Transverse colon (tissue), 4 donors: ENCODE results near the gene SCOC. TPM values are rescaled to one million over a fixed set of nuclear protein-coding genes. Genes with fewer than 3 reads are reported as not detected.

Source experiments
- DNase-seq: peaks from one replicate; pipeline ENCODE4 v3.0.0-alpha.2; 2019
- H3K27ac ChIP-seq, 4 donors: fragments of 200-600 bp; sonication (generic); 2 replicates each; pipeline ENCODE4 v1.5.1; 2016 to 2018; ENCODE audit warnings: inconsistent platforms in 4 of 4
- H3K27me3 ChIP-seq: fragments of 200-600 bp; sonication (generic); 2 replicates; pipeline ENCODE4 v1.5.1; 2017; ENCODE audit warnings: inconsistent platforms
- H3K36me3 ChIP-seq, 4 donors: fragments of 200-600 bp; sonication (generic); 2 replicates each; pipeline ENCODE4 v1.5.1; 2017 to 2019; ENCODE audit warnings: inconsistent platforms in 4 of 4
- H3K4me1 ChIP-seq, 4 donors: fragments of 200-600 bp; sonication (generic); 2 replicates each; pipeline ENCODE4 v1.5.1; 2017 to 2020; ENCODE audit warnings: inconsistent platforms in 4 of 4
- H3K4me3 ChIP-seq, 4 donors: fragments of 200-600 bp; sonication (generic); 1 replicate in 1 of 4; 2 replicates in 3 of 4; pipeline versions ENCODE4 v1.5.1 to v1.6.1; 2017 to 2019; ENCODE audit warnings: inconsistent platforms in 4 of 4
- H3K9me3 ChIP-seq, 2 donors: fragments of 200-600 bp; sonication (generic); 2 replicates each; pipeline ENCODE4 v1.5.1; 2017 to 2019; ENCODE audit warnings: inconsistent platforms in 2 of 2
- EP300 ChIP-seq: sonication (generic); formaldehyde crosslinking; IDR thresholded peaks from one replicate; pipeline ENCODE4 v1.6.1; 2017; ENCODE audit warnings: antibody characterized with exemption, low read depth
- POLR2A ChIP-seq: fragments of 450-650 bp; IDR thresholded peaks from one replicate; pipeline ENCODE4 v1.6.1; 2016; ENCODE audit warnings: antibody characterized with exemption, mild to moderate bottlenecking, moderate library complexity
- POLR2AphosphoS5 ChIP-seq, 3 donors: sonication (generic); formaldehyde crosslinking; IDR thresholded peaks; one replicate each; pipeline ENCODE4 v1.6.1; 2016; ENCODE audit warnings: antibody characterized with exemption in 3 of 3
- WGBS, 2 donors: methylation state at CpG; one replicate each; pipeline ENCODE4 v1.1.5; 2018; ENCODE audit warnings: low coverage in 1 of 2; 5-methylcytosine and 5-hydroxymethylcytosine counted together
- in situ Hi-C, 4 donors: fragments of 200-750 bp; cut with MboI; loops; one replicate each; pipeline versions ENCODE4 v1.15.0 to v1.15.1; 2017; ENCODE audit warnings: low sequenced_read_pairs in 3 of 4, low pct_ligation_motif_present in 1 of 4, low pct_unique_long_range_greater_than_20kb in 1 of 4
- intact Hi-C: fragments of 100-400 bp; cut with DNase I; formaldehyde crosslinking; loops from one replicate; pipeline ENCODE4 v1.15.1; 2023; ENCODE audit warnings: low total_unique reads
- total RNA-seq, 4 donors: library from RNA; depleted of rRNA; stranded (reverse); fragments of >200 nt; gene quantifications; one replicate each; pipeline ENCODE4 v1.1.0, GENCODE V29; 2016
- TF ChIP-seq, protein P1 (sequence below), 5 experiments: fragments of 200-600 bp in 3 of 5; fragments of 450-650 bp in 2 of 5; sonication (generic) in 3 of 5; IDR thresholded peaks; 1 replicate in 2 of 5; 2 replicates in 3 of 5; pipeline ENCODE4 v1.5.1; 2016 to 2017; ENCODE audit warnings: antibody characterized with exemption in 5 of 5, inconsistent platforms in 3 of 5, mild to moderate bottlenecking in 2 of 5, moderate library complexity in 1 of 5

Gene SCOC
- total RNA-seq, 4 donors from 2014 or later: 7.2 to 43.4 (median 25.7) TPM

- in situ Hi-C loops: no loop called here
- Histone ChIP-seq H3K4me1 (no peaks in the 10 kb centered on the region), H3K36me3 (no peaks in the 10 kb centered on the region), H3K4me3 (no peak overlapping the region), H3K27me3 (no peaks in the 10 kb centered on the region), H3K9me3 (no peaks in the 10 kb centered on the region), H3K27ac (no peak overlapping the region)
- no peak for DNase-seq
- intact Hi-C loops: no loop called here
- WGBS, 2 donors: 96 to 100% methylated on average over 1 to 5 of the region's 5 CpGs
- TF ChIP-seq POLR2AphosphoS5 (IDR thresholded peaks at IDR 0.05) (no peak), EP300 (no peak), POLR2A (no peak)
- TF ChIP-seq, protein P1, sequence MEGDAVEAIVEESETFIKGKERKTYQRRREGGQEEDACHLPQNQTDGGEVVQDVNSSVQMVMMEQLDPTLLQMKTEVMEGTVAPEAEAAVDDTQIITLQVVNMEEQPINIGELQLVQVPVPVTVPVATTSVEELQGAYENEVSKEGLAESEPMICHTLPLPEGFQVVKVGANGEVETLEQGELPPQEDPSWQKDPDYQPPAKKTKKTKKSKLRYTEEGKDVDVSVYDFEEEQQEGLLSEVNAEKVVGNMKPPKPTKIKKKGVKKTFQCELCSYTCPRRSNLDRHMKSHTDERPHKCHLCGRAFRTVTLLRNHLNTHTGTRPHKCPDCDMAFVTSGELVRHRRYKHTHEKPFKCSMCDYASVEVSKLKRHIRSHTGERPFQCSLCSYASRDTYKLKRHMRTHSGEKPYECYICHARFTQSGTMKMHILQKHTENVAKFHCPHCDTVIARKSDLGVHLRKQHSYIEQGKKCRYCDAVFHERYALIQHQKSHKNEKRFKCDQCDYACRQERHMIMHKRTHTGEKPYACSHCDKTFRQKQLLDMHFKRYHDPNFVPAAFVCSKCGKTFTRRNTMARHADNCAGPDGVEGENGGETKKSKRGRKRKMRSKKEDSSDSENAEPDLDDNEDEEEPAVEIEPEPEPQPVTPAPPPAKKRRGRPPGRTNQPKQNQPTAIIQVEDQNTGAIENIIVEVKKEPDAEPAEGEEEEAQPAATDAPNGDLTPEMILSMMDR (IDR thresholded peaks at IDR 0.05): no peak
Measured at GRCh38 chr4:140331876-140332275, 41.6 kb upstream of the SCOC start.

DNA sequence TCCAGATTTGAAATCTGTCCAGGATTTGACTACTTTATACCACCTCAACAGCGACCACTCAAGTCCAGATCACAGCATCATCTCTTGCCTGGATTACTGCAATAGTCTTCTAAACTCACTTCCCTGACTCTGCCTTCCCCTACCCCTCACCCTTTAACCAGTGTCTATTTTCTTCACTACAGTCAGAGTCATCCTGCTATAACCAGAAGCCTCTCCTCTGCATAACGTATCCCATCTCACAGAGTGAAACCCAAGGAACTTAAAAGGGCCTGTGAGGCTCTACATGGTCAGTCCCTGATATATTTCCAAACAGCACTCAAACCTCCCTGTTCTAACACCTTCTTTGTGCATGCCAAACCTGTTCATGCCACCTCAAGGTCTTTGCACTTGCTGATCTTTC, 40.7 kb upstream of the SCOC start:
- TF ChIP-seq POLR2AphosphoS5 (IDR thresholded peaks at IDR 0.05) (no peak), POLR2A (no peak), EP300 (no peak)
- TF ChIP-seq, protein P1 (IDR thresholded peaks at IDR 0.05): no peak
- 83 to 85% methylated on average over 2 of the region's 2 CpGs for WGBS, 2 donors
- Histone ChIP-seq H3K4me3 (no peak overlapping the region), H3K27ac (no peak overlapping the region), H3K27me3 (no peaks in the 10 kb centered on the region), H3K4me1 (no peaks in the 10 kb centered on the region), H3K36me3 (no peaks in the 10 kb centered on the region), H3K9me3 (no peaks in the 10 kb centered on the region)
- intact Hi-C loops (no loop called here), in situ Hi-C loops (no loop called here)
- DNase-seq: no peak

DNA sequence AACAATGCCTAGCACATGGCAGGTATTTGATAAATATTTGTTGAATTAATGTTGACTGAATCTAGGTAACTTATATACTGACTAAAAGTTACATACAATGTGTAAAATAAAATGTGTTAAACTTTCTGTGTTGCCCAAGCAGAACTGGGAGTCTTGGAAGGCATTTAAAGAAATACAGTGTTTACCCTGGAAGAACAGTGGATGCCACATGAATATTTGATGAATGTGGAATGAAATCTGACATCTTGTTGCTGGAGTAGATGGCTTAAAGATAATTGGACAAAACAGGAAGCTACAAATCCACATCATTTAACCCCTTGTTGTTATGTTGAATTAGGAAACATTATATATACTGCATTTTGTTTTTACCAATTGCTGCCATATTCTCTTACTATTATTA, 39.9 kb upstream of the SCOC start:
- Histone ChIP-seq H3K36me3 (no peaks in the 10 kb centered on the region), H3K27ac (no peak overlapping the region), H3K9me3 (no peaks in the 10 kb centered on the region), H3K4me1 (no peaks in the 10 kb centered on the region), H3K27me3 (no peaks in the 10 kb centered on the region), H3K4me3 (no peak overlapping the region)
- in situ Hi-C loops (no loop called here), intact Hi-C loops (no loop called here)
- no peak for DNase-seq
- no peak for TF ChIP-seq POLR2A
- no peak for TF ChIP-seq EP300
- TF ChIP-seq, protein P1 (IDR thresholded peaks at IDR 0.05): no peak
- no peak for TF ChIP-seq POLR2AphosphoS5 (IDR thresholded peaks at IDR 0.05)

DNA sequence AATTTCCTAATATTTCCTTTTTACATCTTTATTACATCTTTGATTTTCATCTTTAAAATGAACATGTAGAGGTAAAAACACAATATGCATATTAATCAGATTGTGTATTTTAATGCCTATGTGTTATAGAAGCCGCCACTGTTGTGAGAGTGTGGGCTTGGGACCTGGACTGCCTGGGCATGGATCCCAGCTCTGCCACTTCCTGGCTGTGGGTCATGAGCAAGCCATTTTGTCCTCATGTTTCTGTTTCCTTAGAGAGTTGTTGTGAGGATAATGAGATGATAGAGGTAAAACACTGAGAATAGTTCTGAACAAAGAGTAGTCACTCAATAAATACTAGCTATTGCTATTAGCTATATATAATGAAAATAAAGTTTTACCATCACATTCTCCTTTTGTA, 38.4 kb upstream of the SCOC start:
- 80 to 86% methylated on average over 1 of the region's 1 CpG for WGBS, 2 donors
- Histone ChIP-seq H3K36me3 (no peaks in the 10 kb centered on the region), H3K4me1 (no peaks in the 10 kb centered on the region), H3K9me3 (no peaks in the 10 kb centered on the region), H3K27ac (no peak overlapping the region), H3K27me3 (no peaks in the 10 kb centered on the region), H3K4me3 (no peak overlapping the region)
- intact Hi-C loops (no loop called here), in situ Hi-C loops (no loop called here)
- TF ChIP-seq POLR2A (no peak), EP300 (no peak), POLR2AphosphoS5 (IDR thresholded peaks at IDR 0.05) (no peak)
- TF ChIP-seq, protein P1 (IDR thresholded peaks at IDR 0.05): no peak
- DNase-seq: no peak
